Muscle layer of duodenum (tissue), 2 donors: Measurements from ENCODE around the gene EIF3J.

ENCODE experiments used
- H3K27ac ChIP-seq: one replicate; pipeline ENCODE4 v1.7.0; 2013; ENCODE audit warnings: mild to moderate bottlenecking, low read length
- H3K27me3 ChIP-seq: one replicate; pipeline ENCODE4 v1.7.0; 2013; ENCODE audit warnings: low read depth, mild to moderate bottlenecking, control low read depth, low read length
- H3K36me3 ChIP-seq, 2 donors: one replicate each; pipeline ENCODE4 v1.7.0; 2013; ENCODE audit warnings: low read length in 2 of 2, control low read depth in 1 of 2, mild to moderate bottlenecking in 1 of 2; ENCODE audit not compliant: insufficient read depth in 2 of 2, control insufficient read depth in 1 of 2
- H3K4me1 ChIP-seq, 2 donors: one replicate each; pipeline ENCODE4 v1.7.0; 2013; ENCODE audit warnings: low read length in 2 of 2, mild to moderate bottlenecking in 2 of 2, control low read depth in 1 of 2, moderate library complexity in 1 of 2; ENCODE audit not compliant: insufficient read depth in 2 of 2, control insufficient read depth in 1 of 2
- H3K4me3 ChIP-seq, 2 donors: one replicate each; pipeline ENCODE4 v1.7.0; 2013; ENCODE audit warnings: low read length in 2 of 2, low read depth in 1 of 2, mild to moderate bottlenecking in 1 of 2
- H3K9me3 ChIP-seq, 2 donors: one replicate each; pipeline ENCODE4 v1.7.0; 2013; ENCODE audit warnings: low read length in 2 of 2, control low read depth in 1 of 2, mild to moderate bottlenecking in 1 of 2; ENCODE audit not compliant: control insufficient read depth in 1 of 2
- donor health status: healthy.

Gene EIF3J

GRCh38 chr15:44569316-44569715, 32.4 kb downstream of the EIF3J start:
- no peak overlapping the region for H3K4me3 ChIP-seq
- no peaks in the 10 kb centered on the region for H3K27me3 ChIP-seq
- peaks cover 56 to 58% of the 10 kb centered on the region in 2 donors for H3K36me3 ChIP-seq
- no peaks in the 10 kb centered on the region for H3K4me1 ChIP-seq
- peaks cover 0 to 4% of the 10 kb centered on the region in 2 donors for H3K9me3 ChIP-seq
- no peak overlapping the region for H3K27ac ChIP-seq

DNA sequence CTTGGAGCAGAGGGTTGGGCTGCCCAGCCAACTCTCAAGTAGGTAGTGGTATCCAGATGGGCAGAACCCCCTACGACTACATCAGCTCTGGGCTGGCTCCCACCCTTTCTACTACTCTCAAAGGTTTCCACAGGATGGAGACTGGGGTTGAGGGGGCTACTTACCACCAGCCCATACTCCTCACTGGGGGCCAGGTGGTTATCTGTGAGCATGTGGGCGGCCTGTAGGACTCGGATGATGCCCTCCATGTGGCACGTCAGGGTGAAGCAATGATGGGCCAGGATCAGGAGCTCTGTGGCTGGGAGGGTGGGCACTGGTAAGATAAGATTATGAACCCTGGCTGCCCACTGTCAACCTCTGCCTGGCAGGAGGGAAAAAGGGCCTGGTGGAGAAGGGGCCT, 33.4 kb downstream of the EIF3J start:
- no peaks in the 10 kb centered on the region for H3K27me3 ChIP-seq
- H3K9me3 ChIP-seq: peaks cover 0 to 3% of the 10 kb centered on the region in 2 donors
- H3K36me3 ChIP-seq: peaks cover 48 to 54% of the 10 kb centered on the region in 2 donors
- H3K4me1 ChIP-seq: no peaks in the 10 kb centered on the region
- no peak overlapping the region for H3K4me3 ChIP-seq
- no peak overlapping the region for H3K27ac ChIP-seq

GRCh38 chr15:44573386-44573785, 36.4 kb downstream of the EIF3J start:
- Histone ChIP-seq H3K9me3 (no peaks in the 10 kb centered on the region), H3K4me3 (no peak overlapping the region), H3K27ac (no peak overlapping the region), H3K27me3 (no peaks in the 10 kb centered on the region), H3K4me1 (no peaks in the 10 kb centered on the region), H3K36me3 (peaks cover 31 to 36% of the 10 kb centered on the region in 2 donors)

DNA sequence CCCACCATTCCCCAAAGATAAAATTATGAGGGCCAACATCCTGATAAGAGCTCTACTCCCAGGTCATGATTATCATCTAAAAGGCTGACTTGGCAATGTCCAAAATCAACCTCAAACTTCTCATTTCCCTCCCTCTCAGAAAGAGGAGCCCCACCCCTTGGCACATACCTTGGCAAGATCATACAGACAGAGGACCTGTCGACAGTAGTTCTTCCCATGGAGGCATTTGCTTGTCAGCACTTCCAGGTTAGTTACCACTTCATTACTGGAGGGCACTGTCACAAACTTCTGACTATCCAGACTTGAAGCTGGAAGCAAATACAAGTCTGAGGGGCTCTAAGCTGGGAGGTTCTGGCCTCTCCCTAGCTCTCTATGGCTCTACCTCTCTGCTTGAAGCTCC, 37.8 kb downstream of the EIF3J start:
- no peak overlapping the region for H3K27ac ChIP-seq
- H3K4me1 ChIP-seq: no peaks in the 10 kb centered on the region
- peaks cover 27 to 36% of the 10 kb centered on the region in 2 donors for H3K36me3 ChIP-seq
- H3K9me3 ChIP-seq: no peaks in the 10 kb centered on the region
- H3K27me3 ChIP-seq: no peaks in the 10 kb centered on the region
- no peak overlapping the region for H3K4me3 ChIP-seq

DNA sequence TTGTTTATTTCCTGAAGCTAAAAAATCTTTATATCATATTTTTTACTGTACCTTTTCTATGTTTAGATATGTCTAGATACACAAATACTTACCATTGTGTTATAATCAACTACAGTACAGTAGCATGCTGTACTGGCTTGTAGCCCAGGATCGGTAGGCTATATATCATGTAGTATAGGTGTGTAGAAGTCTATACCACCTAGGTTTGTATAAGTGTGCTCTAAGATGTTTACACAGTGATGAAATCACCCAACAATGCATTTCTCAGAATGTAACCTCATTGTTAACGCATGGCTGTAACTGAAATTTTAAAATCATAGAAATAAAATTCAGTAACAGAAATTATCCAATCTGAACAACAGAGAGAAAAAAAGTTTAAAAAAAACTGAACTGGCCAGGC, 43.2 kb downstream of the EIF3J start:
- Histone ChIP-seq H3K4me1 (no peaks in the 10 kb centered on the region), H3K36me3 (peaks cover 21 to 36% of the 10 kb centered on the region in 2 donors), H3K27me3 (no peaks in the 10 kb centered on the region), H3K4me3 (no peak overlapping the region), H3K9me3 (no peaks in the 10 kb centered on the region), H3K27ac (no peak overlapping the region)

GRCh38 chr15:44584162-44584749, 47.3 kb downstream of the EIF3J start:
- no peak overlapping the region for H3K4me3 ChIP-seq
- H3K4me1 ChIP-seq: no peaks in the 10 kb centered on the region
- H3K36me3 ChIP-seq: peaks cover 45 to 73% of the 10 kb centered on the region in 2 donors
- H3K27me3 ChIP-seq: no peaks in the 10 kb centered on the region
- no peaks in the 10 kb centered on the region for H3K9me3 ChIP-seq
- no peak overlapping the region for H3K27ac ChIP-seq

- no peak overlapping the region for H3K4me3 ChIP-seq
- H3K9me3 ChIP-seq: no peaks in the 10 kb centered on the region
- no peak overlapping the region for H3K27ac ChIP-seq
- H3K27me3 ChIP-seq: no peaks in the 10 kb centered on the region
- no peaks in the 10 kb centered on the region for H3K4me1 ChIP-seq
- peaks cover 54 to 73% of the 10 kb centered on the region in 2 donors for H3K36me3 ChIP-seq
Measured at GRCh38 chr15:44585633-44586032, 48.7 kb downstream of the EIF3J start.

- H3K9me3 ChIP-seq: no peaks in the 10 kb centered on the region
- no peak overlapping the region for H3K4me3 ChIP-seq
- H3K27me3 ChIP-seq: no peaks in the 10 kb centered on the region
- no peaks in the 10 kb centered on the region for H3K4me1 ChIP-seq
- H3K27ac ChIP-seq: no peak overlapping the region
- H3K36me3 ChIP-seq: peaks cover 65 to 86% of the 10 kb centered on the region in 2 donors
Measured at GRCh38 chr15:44588541-44588940, 51.6 kb downstream of the EIF3J start.

GRCh38 chr15:44591326-44591725, 54.4 kb downstream of the EIF3J start:
- Histone ChIP-seq H3K4me1 (no peaks in the 10 kb centered on the region), H3K27ac (no peak overlapping the region)

DNA sequence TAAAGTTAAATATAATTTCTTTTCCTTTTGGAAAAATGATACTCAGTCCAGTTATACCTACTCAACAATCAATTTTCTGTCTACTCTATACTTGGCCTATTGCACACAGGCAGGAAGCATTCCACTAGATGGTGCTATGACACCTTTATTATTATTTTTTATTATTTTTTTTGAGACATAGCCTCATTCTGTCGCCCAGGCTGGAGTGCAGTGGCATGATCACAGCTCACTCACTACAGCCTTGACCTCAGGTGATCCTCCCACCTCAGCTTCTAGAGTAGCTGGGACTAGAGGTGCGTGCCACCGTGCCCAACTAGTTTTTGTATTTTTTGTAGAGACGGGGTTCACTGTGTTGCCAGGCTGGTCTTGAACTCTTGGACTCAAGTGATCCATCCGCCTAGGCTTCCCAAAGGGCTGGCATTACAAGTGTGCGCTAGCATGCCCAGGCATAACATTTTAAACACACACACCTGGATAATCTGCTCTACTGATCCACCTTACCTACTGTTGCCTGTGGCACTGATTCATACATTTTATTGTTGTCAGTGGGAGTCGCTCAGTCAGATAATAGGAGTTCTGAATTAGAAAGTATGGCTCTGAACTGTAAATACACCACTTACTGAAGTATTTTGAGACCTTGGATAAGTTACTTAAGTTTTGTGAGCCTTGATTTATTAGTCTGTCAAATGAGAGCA, 56.2 kb downstream of the EIF3J start:
- Histone ChIP-seq H3K4me1 (no peaks in the 10 kb centered on the region), H3K36me3 (peaks cover 58 to 88% of the 10 kb centered on the region in 2 donors), H3K27me3 (no peaks in the 10 kb centered on the region), H3K9me3 (no peaks in the 10 kb centered on the region), H3K27ac (no peak overlapping the region), H3K4me3 (no peak overlapping the region)

More at GRCh38 chr15:44591326-44591725, 54.4 kb downstream of the EIF3J start:
- Histone ChIP-seq H3K4me3 (no peak overlapping the region), H3K27me3 (no peaks in the 10 kb centered on the region), H3K36me3 (peaks cover 57 to 84% of the 10 kb centered on the region in 2 donors), H3K9me3 (no peaks in the 10 kb centered on the region)

GRCh38 chr15:44595246-44595645, 58.3 kb downstream of the EIF3J start:
- Histone ChIP-seq H3K27me3 (no peaks in the 10 kb centered on the region), H3K36me3 (peaks cover 51 to 84% of the 10 kb centered on the region in 2 donors), H3K9me3 (no peaks in the 10 kb centered on the region), H3K4me3 (no peak overlapping the region), H3K4me1 (no peaks in the 10 kb centered on the region), H3K27ac (no peak overlapping the region)
